RPMI8226 (cell line): Measurements from ENCODE around the gene BIN2.

Experiments
- DNase-seq: peaks from one replicate; pipeline ENCODE4 v3.0.0-alpha.2; 2015

The BIN2 gene

GRCh38 chr12:51253276-51253675, 70.7 kb downstream of the BIN2 start:
- DNase-seq: no peak

- DNase-seq: no peak
Measured at GRCh38 chr12:51247523-51248206, 76.3 kb downstream of the BIN2 start.

- DNase-seq: no peak
Measured at GRCh38 chr12:51246254-51246853, 77.6 kb downstream of the BIN2 start.

- DNase-seq: no peak
Measured at GRCh38 chr12:51245476-51246253, 78.3 kb downstream of the BIN2 start.

DNA sequence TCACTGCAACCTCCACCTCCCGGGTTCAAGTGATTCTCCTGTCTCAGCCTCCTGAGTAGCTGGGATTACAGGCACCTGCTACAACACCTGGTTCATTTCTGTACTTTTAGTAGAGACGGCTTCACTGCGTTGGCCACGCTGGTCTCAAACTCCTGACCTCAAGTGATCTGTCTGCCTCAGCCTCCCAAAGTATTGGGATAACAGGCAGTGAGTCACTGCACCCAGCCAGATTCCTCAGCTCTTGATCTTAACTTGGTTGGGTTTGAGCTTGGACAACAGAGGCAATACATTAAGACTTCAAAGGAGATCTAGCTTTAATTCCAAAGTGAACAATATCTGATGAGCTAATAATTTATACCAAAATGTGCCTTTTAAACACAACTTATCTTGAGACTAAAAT, 79.7 kb downstream of the BIN2 start:
- DNase-seq: no peak

- no peak for DNase-seq
Measured at GRCh38 chr12:51242876-51243275, 81.1 kb downstream of the BIN2 start.

DNA sequence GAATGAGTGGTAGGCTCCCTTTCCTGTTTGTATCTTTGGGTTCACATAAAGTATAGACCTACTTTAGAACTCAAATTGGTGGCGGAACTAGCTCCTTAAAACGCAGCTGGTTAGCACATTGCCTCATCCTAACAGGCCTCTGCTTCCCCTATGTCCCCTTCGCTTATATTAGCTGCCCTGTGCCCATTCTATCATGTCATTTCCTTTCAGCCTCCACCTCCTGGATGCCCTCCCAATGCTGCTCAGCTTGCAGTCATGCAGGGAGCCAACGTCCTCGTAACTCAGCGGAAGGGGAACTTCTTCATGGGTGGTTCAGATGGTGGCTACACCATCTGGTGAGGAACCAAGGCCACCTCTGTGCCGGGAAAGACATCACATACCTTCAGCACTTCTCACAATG, 81.9 kb downstream of the BIN2 start:
- DNase-seq: no peak

GRCh38 chr12:51240971-51241370, 83.0 kb downstream of the BIN2 start:
- no peak for DNase-seq

DNA sequence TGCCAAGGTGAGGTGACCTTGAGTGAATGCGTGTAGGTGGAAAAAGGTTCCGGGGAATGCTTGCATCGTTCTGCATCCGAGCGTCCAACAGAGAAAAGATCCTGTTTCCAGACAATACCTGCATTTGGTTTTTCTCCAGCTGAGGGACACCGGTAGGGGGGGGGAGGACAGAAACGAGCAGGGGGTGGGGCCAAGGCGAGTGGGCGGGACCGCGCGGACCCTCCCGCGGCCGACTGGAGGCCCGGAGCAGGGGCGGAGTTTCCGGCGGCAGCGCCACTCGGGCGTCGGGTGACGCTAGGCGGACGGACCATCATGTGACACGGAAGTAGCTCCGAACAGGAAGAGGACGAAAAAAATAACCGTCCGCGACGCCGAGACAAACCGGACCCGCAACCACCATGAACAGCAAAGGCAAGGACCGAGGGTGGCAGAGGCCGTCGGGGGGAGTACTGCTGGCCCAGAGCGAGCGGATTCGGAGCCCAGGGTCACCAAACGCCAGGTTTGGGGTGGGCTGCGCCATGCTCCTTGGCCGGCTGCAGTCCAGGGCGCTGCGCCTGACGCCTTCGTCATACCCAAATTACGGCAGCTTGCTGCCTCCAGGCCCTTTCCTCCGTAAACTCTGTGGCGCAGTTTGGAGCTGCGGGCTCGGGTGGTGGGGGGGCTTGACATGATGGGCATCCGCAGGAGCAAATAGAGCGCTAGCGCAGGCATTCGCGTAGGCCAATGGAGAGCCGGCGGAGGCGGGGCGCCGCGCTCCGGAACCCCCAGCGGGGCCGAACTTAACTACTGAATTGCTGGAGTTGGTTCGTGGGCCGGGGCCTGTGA, 85.3 kb downstream of the BIN2 start, which contains the start of gene DAZAP2:
Gene DAZAP2, plus strand, starts transcription at position 317 of the 825 bp plus-strand sequence. Its CDS starts 82 bp downstream, at position 399.
- peak; percentile 97 for DNase-seq

DNA sequence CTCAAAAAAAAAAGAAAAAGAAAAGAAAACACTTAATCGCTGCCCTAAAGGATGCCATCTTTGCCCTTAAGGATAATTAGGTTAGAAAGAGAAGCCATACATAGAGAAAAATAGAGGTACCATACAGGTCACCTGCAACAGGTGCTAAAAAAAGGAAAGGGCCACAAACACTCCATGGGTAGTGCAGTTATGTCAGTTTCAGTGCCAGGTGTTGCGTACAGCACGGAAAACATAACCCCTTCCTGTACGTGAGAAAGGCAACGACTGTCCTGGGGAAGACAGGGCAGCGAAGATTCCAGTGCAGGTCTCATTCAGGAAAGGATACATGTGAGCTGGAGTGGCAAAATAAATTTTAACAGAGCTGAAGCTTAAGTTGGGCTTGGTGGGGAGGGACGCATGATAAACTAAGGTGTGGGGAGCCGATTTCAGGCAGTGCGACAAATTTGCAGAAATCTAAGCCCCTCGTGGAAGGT, 85.9 kb downstream of the BIN2 start:
- DNase-seq: peak; percentile 73

DNA sequence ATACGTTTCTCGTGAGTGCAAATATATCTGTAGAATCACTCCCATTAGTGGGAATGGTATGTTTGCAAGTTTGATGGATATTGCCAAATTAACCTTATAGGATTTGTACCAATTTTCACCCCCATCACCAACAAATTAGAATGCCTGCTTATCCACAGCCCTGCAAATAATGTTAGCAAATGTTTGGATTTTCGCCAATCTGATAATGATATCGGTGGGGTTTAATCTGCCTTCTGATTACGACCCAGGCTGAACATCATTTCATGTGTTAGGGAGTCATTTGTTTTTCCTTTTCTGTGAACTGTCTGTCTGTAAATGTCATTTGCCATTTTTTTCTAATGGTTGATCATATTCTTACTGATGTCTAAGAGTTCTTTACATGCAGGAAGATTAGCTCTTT, 89.4 kb downstream of the BIN2 start:
- DNase-seq: no peak

DNA sequence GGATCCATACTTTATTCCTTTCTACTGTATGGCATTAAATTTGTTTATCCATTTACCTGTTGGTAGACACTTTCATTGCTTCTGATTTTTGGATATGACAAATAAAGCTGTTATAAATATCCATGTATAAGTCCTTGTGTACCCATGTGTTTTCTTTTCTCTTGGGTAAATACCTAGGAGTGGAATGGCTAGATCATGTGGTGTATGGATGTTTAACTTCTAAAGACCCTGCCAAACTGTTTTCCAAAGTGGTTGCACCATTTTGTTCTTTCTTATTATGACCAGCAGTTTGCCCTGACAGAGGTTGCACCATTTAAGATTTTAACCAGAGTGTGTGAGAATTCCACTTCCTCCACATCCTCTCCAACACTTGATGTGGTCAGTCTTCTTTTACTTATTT, 91.3 kb downstream of the BIN2 start:
- no peak for DNase-seq
